Aorta (tissue), 5 donors: ENCODE results near the gene CHST11. TPM values are rescaled to one million over a fixed set of nuclear protein-coding genes. Genes with fewer than 3 reads are reported as not detected.
A peak's percentile ranks its signal among the peaks of the same experiment; 100 is the strongest.

Source experiments
- ATAC-seq: fragments of 200-7000 bp; cut with Tn5 transposase; one replicate; pipeline ENCODE4 v1.9.1; 2022; ENCODE audit warnings: moderate library complexity; ENCODE audit not compliant: low FRiP score
- DNase-seq, 2 donors: peaks; one replicate each; pipeline ENCODE4 v3.0.0-alpha.2; 2020
- H3K27ac ChIP-seq, 2 donors: one replicate each; pipeline ENCODE4 v1.5.1; 2013; ENCODE audit warnings: low read length in 2 of 2, mild to moderate bottlenecking in 2 of 2, moderate library complexity in 2 of 2, control low read depth in 1 of 2, inconsistent platforms in 1 of 2, low read depth in 1 of 2
- H3K27me3 ChIP-seq, 2 donors: one replicate each; pipeline ENCODE4 v1.6.1; 2013; ENCODE audit warnings: control low read depth in 1 of 2, low read length in 1 of 2, mild to moderate bottlenecking in 1 of 2, moderate library complexity in 1 of 2; ENCODE audit not compliant: insufficient read depth in 2 of 2, control insufficient read depth in 1 of 2
- H3K36me3 ChIP-seq, 2 donors: one replicate each; pipeline ENCODE4 v1.6.1; 2013; ENCODE audit warnings: control low read depth in 1 of 2, low read length in 1 of 2, mild to moderate bottlenecking in 1 of 2; ENCODE audit not compliant: insufficient read depth in 2 of 2, control insufficient read depth in 1 of 2
- H3K4me1 ChIP-seq, 2 donors: one replicate each; pipeline ENCODE4 v1.6.1; 2013; ENCODE audit warnings: low read length in 2 of 2, control low read depth in 1 of 2, mild to moderate bottlenecking in 1 of 2, moderate library complexity in 1 of 2; ENCODE audit not compliant: insufficient read depth in 2 of 2, control insufficient read depth in 1 of 2
- H3K4me3 ChIP-seq, 2 donors: one replicate each; pipeline ENCODE4 v1.5.1; 2013; ENCODE audit warnings: low read length in 2 of 2, control low read depth in 1 of 2, mild to moderate bottlenecking in 1 of 2
- H3K9me3 ChIP-seq: one replicate; pipeline ENCODE4 v1.6.1; 2013; ENCODE audit warnings: mild to moderate bottlenecking, low read length; ENCODE audit not compliant: control insufficient read depth
- WGBS, 2 donors: extraction: QIAGEN DNeasy Blood & Tissue Kit; methylation state at CpG; one replicate each; pipeline ENCODE4 v1.1.7; 2013; 5-methylcytosine and 5-hydroxymethylcytosine counted together
- intact Hi-C, 2 donors: fragments of 100-400 bp; cut with DNase I; formaldehyde crosslinking; loops; one replicate each; pipeline versions ENCODE4 v1.14.2 to v1.15.0; 2022
- polyA plus RNA-seq, 2 donors: library from polyadenylated mRNA; stranded (reverse); fragments of 200-250 nt; gene quantifications; one replicate each; pipeline ENCODE4 v1.2.3, GENCODE V29; 2013
- total RNA-seq, 2 donors: library from RNA; stranded (reverse); fragmentation: NEBNext Ultra II Directional; extraction: Animal tissue kit (Norgen Biotek cat#: 25700); gene quantifications; one replicate each; pipeline ENCODE4 v1.2.1, GENCODE V29; 2021
- donor health status: healthy with polysubstance abuse.
- donor health status: Bipolar disorder and iron deficiency.
- donor health status: DM: no; HTN: no; CAD: no.
- donor health status: DM: no; HTN: no; CAD: no.
- donor health status: DM: yes; HTN: yes; CAD: no.

Gene CHST11
- total and polyA plus RNA-seq, 4 donors: 2.1 to 31.0 (median 15.7) TPM

GRCh38 chr12:104632724-104633201, 176.0 kb downstream of the CHST11 start:
- DNase-seq (no peak), ATAC-seq (no peak)
- Histone ChIP-seq H3K9me3 (no peaks in the 10 kb centered on the region), H3K4me3 (no peak overlapping the region), H3K27me3 (no peaks in the 10 kb centered on the region), H3K4me1 (no peaks in the 10 kb centered on the region), H3K27ac (no peak overlapping the region), H3K36me3 (no peaks in the 10 kb centered on the region)
- 51 to 61% methylated on average over 13 of the region's 13 CpGs for WGBS, 2 donors
- intact Hi-C loops: no loop called here

GRCh38 chr12:104634044-104634443, 177.3 kb downstream of the CHST11 start:
- intact Hi-C loops: no loop called here
- ATAC-seq: no peak
- WGBS, 2 donors: 96 to 98% methylated on average over 4 of the region's 4 CpGs
- no peak overlapping the region for H3K4me3 ChIP-seq
- no peaks in the 10 kb centered on the region for H3K9me3 ChIP-seq
- no peaks in the 10 kb centered on the region for H3K4me1 ChIP-seq
- H3K36me3 ChIP-seq: no peaks in the 10 kb centered on the region
- H3K27me3 ChIP-seq: no peaks in the 10 kb centered on the region
- no peak for DNase-seq
- H3K27ac ChIP-seq: no peak overlapping the region

- intact Hi-C loops: no loop called here
- DNase-seq: no peak
- no peaks in the 10 kb centered on the region for H3K27me3 ChIP-seq
- no peak overlapping the region for H3K27ac ChIP-seq
- no peaks in the 10 kb centered on the region for H3K9me3 ChIP-seq
- no peak for ATAC-seq
- no peaks in the 10 kb centered on the region for H3K36me3 ChIP-seq
- no peaks in the 10 kb centered on the region for H3K4me1 ChIP-seq
- H3K4me3 ChIP-seq: no peak overlapping the region
- WGBS, 2 donors: 94 to 96% methylated on average over 3 of the region's 3 CpGs
Measured at GRCh38 chr12:104634852-104635251, 178.1 kb downstream of the CHST11 start.

- no peak overlapping the region for H3K4me3 ChIP-seq
- ATAC-seq: no peak
- no peaks in the 10 kb centered on the region for H3K27me3 ChIP-seq
- DNase-seq: no peak
- no peak overlapping the region for H3K27ac ChIP-seq
- WGBS, 2 donors: 96 to 98% methylated on average over 6 of the region's 6 CpGs
- intact Hi-C loops: no loop called here
- no peaks in the 10 kb centered on the region for H3K4me1 ChIP-seq
- H3K36me3 ChIP-seq: no peaks in the 10 kb centered on the region
- H3K9me3 ChIP-seq: no peaks in the 10 kb centered on the region
Measured at GRCh38 chr12:104635607-104636343, 179.0 kb downstream of the CHST11 start.

GRCh38 chr12:104636496-104636895, 179.7 kb downstream of the CHST11 start:
- ATAC-seq: no peak
- intact Hi-C loops: no loop called here

GRCh38 chr12:104637604-104638003, 180.9 kb downstream of the CHST11 start:
- no peaks in the 10 kb centered on the region for H3K4me1 ChIP-seq
- WGBS, 2 donors: 85 to 89% methylated on average over 6 of the region's 6 CpGs
- no peak overlapping the region for H3K4me3 ChIP-seq
- no peaks in the 10 kb centered on the region for H3K36me3 ChIP-seq
- no peaks in the 10 kb centered on the region for H3K27me3 ChIP-seq
- ATAC-seq: no peak
- no peak overlapping the region for H3K27ac ChIP-seq
- DNase-seq: peak in 1 of 2 donors; percentile 55
- no peaks in the 10 kb centered on the region for H3K9me3 ChIP-seq
- intact Hi-C loops: no loop called here

More at GRCh38 chr12:104636496-104636895, 179.7 kb downstream of the CHST11 start:
- H3K4me1 ChIP-seq: no peaks in the 10 kb centered on the region
- no peak overlapping the region for H3K4me3 ChIP-seq
- H3K9me3 ChIP-seq: no peaks in the 10 kb centered on the region
- H3K27ac ChIP-seq: no peak overlapping the region
- no peak for DNase-seq
- 89 to 99% methylated on average over 2 of the region's 2 CpGs for WGBS, 2 donors
- no peaks in the 10 kb centered on the region for H3K36me3 ChIP-seq
- no peaks in the 10 kb centered on the region for H3K27me3 ChIP-seq

- intact Hi-C loops: no loop called here
- WGBS, 2 donors: 58 to 60% methylated on average over 4 of the region's 4 CpGs
Measured at GRCh38 chr12:104638218-104638850, 181.6 kb downstream of the CHST11 start.

GRCh38 chr12:104638851-104639240, 182.1 kb downstream of the CHST11 start:
- WGBS, 2 donors: 17 to 23% methylated on average over 3 of the region's 3 CpGs
- no peak for ATAC-seq
- Histone ChIP-seq H3K4me3 (no peak overlapping the region), H3K4me1 (no peaks in the 10 kb centered on the region), H3K27ac (no peak overlapping the region), H3K36me3 (no peaks in the 10 kb centered on the region), H3K9me3 (no peaks in the 10 kb centered on the region), H3K27me3 (no peaks in the 10 kb centered on the region)
- intact Hi-C loops: no loop called here
- no peak for DNase-seq

More at GRCh38 chr12:104638218-104638850, 181.6 kb downstream of the CHST11 start:
- Histone ChIP-seq H3K4me3 (no peak overlapping the region), H3K36me3 (no peaks in the 10 kb centered on the region), H3K4me1 (no peaks in the 10 kb centered on the region), H3K27me3 (no peaks in the 10 kb centered on the region), H3K27ac (no peak overlapping the region), H3K9me3 (no peaks in the 10 kb centered on the region)
- ATAC-seq (no peak), DNase-seq (no peak)

GRCh38 chr12:104640956-104641355, 184.2 kb downstream of the CHST11 start:
- H3K27me3 ChIP-seq: no peaks in the 10 kb centered on the region
- 93 to 94% methylated on average over 1 of the region's 1 CpG for WGBS, 2 donors
- no peaks in the 10 kb centered on the region for H3K9me3 ChIP-seq
- H3K4me3 ChIP-seq: no peak overlapping the region
- intact Hi-C loops: no loop called here
- no peaks in the 10 kb centered on the region for H3K4me1 ChIP-seq
- no peaks in the 10 kb centered on the region for H3K36me3 ChIP-seq
- DNase-seq (no peak), ATAC-seq (no peak)
- H3K27ac ChIP-seq: no peak overlapping the region
